Measurements from ENCODE around the gene GFRA1. TPM values are rescaled to one million over a fixed set of nuclear protein-coding genes. Genes with fewer than 3 reads are reported as not detected.

GFRA1 gene
- polyA plus RNA-seq, 1 donor (not counting 4 experiments of a cell fraction or from before 2014, with no cell fraction given) = not detected

- DNase-seq (ENCODE audit: low read depth, low spot score) (no peak), FAIRE-seq (no peak)
- dilution Hi-C loops (cut with MboI; ENCODE audit: extremely low pct_ligation_motif_present, low sequenced_read_pairs) = no loop called here
- Histone ChIP-seq H3K36me3 (ENCODE audit: control insufficient read depth in 2 of 2, extremely low read depth in 1 of 2, insufficient read depth in 2 of 2, low read length in 2 of 2) (no peaks in the 10 kb centered on the region), H3K27ac (ENCODE audit: control insufficient read depth, insufficient read depth, low read length) (no peak overlapping the region), H3K4me3 (ENCODE audit: control insufficient read depth in 2 of 3, extremely low read depth in 1 of 3, insufficient read depth in 2 of 3, low read depth in 1 of 3, low read length in 3 of 3) (no peak overlapping the region), H4K20me1 (ENCODE audit: control insufficient read depth, extremely low read depth, insufficient read depth, low read length) (no peaks in the 10 kb centered on the region), H3K4me2 (ENCODE audit: control insufficient read depth, extremely low read depth, insufficient read depth, low read depth, low read length) (no peak overlapping the region), H3K4me1 (ENCODE audit: control insufficient read depth, extremely low read depth, insufficient read depth, low read length) (no peaks in the 10 kb centered on the region), H3K9me3 (ENCODE audit: control insufficient read depth, low read depth, low read length) (no peaks in the 10 kb centered on the region), H3K9me1 (ENCODE audit: control insufficient read depth, extremely low read depth, insufficient read depth, low read length) (no peaks in the 10 kb centered on the region), H3K79me2 (ENCODE audit: control insufficient read depth, insufficient read depth, low read length) (no peaks in the 10 kb centered on the region), H3K27me3 (ENCODE audit: control insufficient read depth, extremely low read depth, insufficient read depth, low read length) (no peaks in the 10 kb centered on the region), H2AFZ (ENCODE audit: control insufficient read depth, low read length) (no peak overlapping the region), H3K9ac (ENCODE audit: control insufficient read depth, extremely low read depth, insufficient read depth, low read length) (no peak overlapping the region)
- TF ChIP-seq EZH2 (IDR thresholded peaks at IDR 0.05; ENCODE audit: low read length) = no peak
- TF ChIP-seq CTCF (optimal IDR thresholded peaks at IDR 0.05 in 1 of 3, IDR thresholded peaks at IDR 0.05 in 1 of 3, conservative IDR thresholded peaks at IDR 0.05 in 1 of 3; ENCODE audit: extremely low read depth in 1 of 3, insufficient read depth in 2 of 3, low read length in 3 of 3) = no peak
Observed at GRCh38 chr10:116160271-116160670, 112.7 kb downstream of the GFRA1 start.

GRCh38 chr10:116159197-116159596 is 113.8 kb downstream of the GFRA1 start:
- FAIRE-seq = no peak
- no peak overlapping the region for H3K4me3 ChIP-seq (ENCODE audit: control insufficient read depth in 2 of 3, extremely low read depth in 1 of 3, insufficient read depth in 2 of 3, low read depth in 1 of 3, low read length in 3 of 3)
- no peak for DNase-seq (ENCODE audit: low read depth, low spot score)
- no peaks in the 10 kb centered on the region for H4K20me1 ChIP-seq (ENCODE audit: control insufficient read depth, extremely low read depth, insufficient read depth, low read length)
- dilution Hi-C loops (cut with MboI; ENCODE audit: extremely low pct_ligation_motif_present, low sequenced_read_pairs) = no loop called here
- no peaks in the 10 kb centered on the region for H3K36me3 ChIP-seq (ENCODE audit: control insufficient read depth in 2 of 2, extremely low read depth in 1 of 2, insufficient read depth in 2 of 2, low read length in 2 of 2)
- H3K9ac ChIP-seq (ENCODE audit: control insufficient read depth, extremely low read depth, insufficient read depth, low read length) = no peak overlapping the region
- H3K27ac ChIP-seq (ENCODE audit: control insufficient read depth, insufficient read depth, low read length) = no peak overlapping the region
- no peak for TF ChIP-seq EZH2 (IDR thresholded peaks at IDR 0.05; ENCODE audit: low read length)
- no peak for TF ChIP-seq CTCF (optimal IDR thresholded peaks at IDR 0.05 in 1 of 3, IDR thresholded peaks at IDR 0.05 in 1 of 3, conservative IDR thresholded peaks at IDR 0.05 in 1 of 3; ENCODE audit: extremely low read depth in 1 of 3, insufficient read depth in 2 of 3, low read length in 3 of 3)
- no peaks in the 10 kb centered on the region for H3K9me3 ChIP-seq (ENCODE audit: control insufficient read depth, low read depth, low read length)
- H3K4me2 ChIP-seq (ENCODE audit: control insufficient read depth, extremely low read depth, insufficient read depth, low read depth, low read length) = no peak overlapping the region
- no peaks in the 10 kb centered on the region for H3K9me1 ChIP-seq (ENCODE audit: control insufficient read depth, extremely low read depth, insufficient read depth, low read length)
- no peaks in the 10 kb centered on the region for H3K79me2 ChIP-seq (ENCODE audit: control insufficient read depth, insufficient read depth, low read length)
- H3K4me1 ChIP-seq (ENCODE audit: control insufficient read depth, extremely low read depth, insufficient read depth, low read length) = no peaks in the 10 kb centered on the region
- H2AFZ ChIP-seq (ENCODE audit: control insufficient read depth, low read length) = no peak overlapping the region
- no peaks in the 10 kb centered on the region for H3K27me3 ChIP-seq (ENCODE audit: control insufficient read depth, extremely low read depth, insufficient read depth, low read length)
